SU-DHL-6 (cell line): ENCODE measurements around the gene CNFN.

ENCODE experiments used
- H2AFZ ChIP-seq: fragments of 200-600 bp; sonication (generic); 2 replicates; pipeline ENCODE4 v1.6.1; 2014; ENCODE audit warnings: low read depth, mild to moderate bottlenecking, moderate library complexity, mixed read lengths, antibody characterized with exemption, low read length; ENCODE audit not compliant: severe bottlenecking
- H3F3A ChIP-seq: fragments of 200-600 bp; shearing (Covaris generic); 2 replicates; pipeline ENCODE4 v1.6.0; 2016; ENCODE audit warnings: antibody characterized with exemption, mild to moderate bottlenecking; ENCODE audit not compliant: insufficient read depth
- H3K27ac ChIP-seq: fragments of 200-600 bp; sonication (generic); 2 replicates; pipeline ENCODE4 v1.5.1; 2016; ENCODE audit warnings: low read depth, mild to moderate bottlenecking, low read length, moderate library complexity, mixed read lengths
- H3K27me3 ChIP-seq: fragments of 200-600 bp; sonication (generic), shearing (Covaris generic); 2 replicates; pipeline ENCODE4 v1.6.0; 2014; ENCODE audit warnings: mild to moderate bottlenecking, low read length
- H3K36me3 ChIP-seq: fragments of 200-600 bp; sonication (generic); 2 replicates; pipeline ENCODE4 v1.6.1; 2014; ENCODE audit warnings: mild to moderate bottlenecking, low read length, mixed read lengths
- H3K4me2 ChIP-seq: fragments of 300-600, 200-600 bp; shearing (Covaris generic), sonication (generic); 2 replicates; pipeline ENCODE4 v1.6.0; 2014; ENCODE audit warnings: low read length, low read depth, mild to moderate bottlenecking; ENCODE audit not compliant: poor library complexity, severe bottlenecking
- H3K4me3 ChIP-seq: fragments of 200-600 bp; sonication (generic); 2 replicates; pipeline ENCODE4 v1.5.1; 2014; ENCODE audit warnings: antibody characterized with exemption, low read length, mild to moderate bottlenecking, mixed read lengths; ENCODE audit not compliant: insufficient read depth, poor library complexity, severe bottlenecking
- H3K79me2 ChIP-seq: fragments of 200-600 bp; sonication (generic); 2 replicates; pipeline ENCODE4 v1.6.1; 2014; ENCODE audit warnings: mild to moderate bottlenecking, low read length, moderate library complexity; ENCODE audit not compliant: insufficient read depth
- H3K9ac ChIP-seq: fragments of 200-600 bp; sonication (generic); 2 replicates; pipeline ENCODE4 v1.7.0; 2014; ENCODE audit warnings: mild to moderate bottlenecking, low read length
- H3K9me2 ChIP-seq: fragments of 200-600 bp; sonication (generic); replicated peaks from 2 replicates; pipeline ENCODE4 v1.6.1; 2014; ENCODE audit warnings: low read length; ENCODE audit not compliant: insufficient read depth
- H3K9me3 ChIP-seq: fragments of 200-600 bp; sonication (generic); 2 replicates; pipeline ENCODE4 v1.6.1; 2014; ENCODE audit warnings: low read length, mixed read lengths; ENCODE audit not compliant: insufficient read depth
- H4K20me1 ChIP-seq: fragments of 200-600 bp; sonication (generic); 2 replicates; pipeline ENCODE4 v1.6.1; 2014; ENCODE audit warnings: low read depth, mild to moderate bottlenecking, antibody characterized with exemption, low read length, moderate library complexity, mixed read lengths
- CTCF ChIP-seq: fragments of 200-600 bp; sonication (generic); IDR thresholded peaks from one replicate; pipeline ENCODE4 v1.5.1; 2017; ENCODE audit warnings: antibody characterized with exemption, mild to moderate bottlenecking, low read length, moderate library complexity; ENCODE audit not compliant: insufficient read depth, poor library complexity, severe bottlenecking
- EZH2phosphoT487 ChIP-seq: fragments of 200-600 bp; sonication (generic), shearing (Covaris generic); conservative IDR thresholded peaks from 2 replicates; pipeline ENCODE4 v1.6.1; 2018; ENCODE audit warnings: mild to moderate bottlenecking, antibody characterized with exemption, low read length, moderate library complexity, mixed read lengths

CNFN gene

GRCh38 chr19:42357290-42357689 is 32.8 kb downstream of the CNFN start:
- Histone ChIP-seq H3K27ac (no peak overlapping the region), H3K9ac (no peak overlapping the region)

GRCh38 chr19:42356686-42357085 is 33.4 kb downstream of the CNFN start:
- H3K27me3 ChIP-seq = no peaks in the 10 kb centered on the region
- no peaks in the 10 kb centered on the region for H4K20me1 ChIP-seq
- H3K79me2 ChIP-seq = no peaks in the 10 kb centered on the region
- H3K9me3 ChIP-seq = no peaks in the 10 kb centered on the region
- no peak overlapping the region for H3K4me2 ChIP-seq
- no peak overlapping the region for H3K4me3 ChIP-seq
- H3K9ac ChIP-seq = no peak overlapping the region
- no peak overlapping the region for H3K27ac ChIP-seq
- no peak overlapping the region for H2AFZ ChIP-seq
- H3F3A ChIP-seq = no peaks in the 10 kb centered on the region
- no peaks in the 10 kb centered on the region for H3K9me2 ChIP-seq
- H3K36me3 ChIP-seq = no peaks in the 10 kb centered on the region
- no peak for TF ChIP-seq CTCF
- TF ChIP-seq EZH2phosphoT487 = no peak

More at GRCh38 chr19:42357290-42357689, 32.8 kb downstream of the CNFN start:
- Histone ChIP-seq H2AFZ (no peak overlapping the region), H3K9me2 (no peaks in the 10 kb centered on the region), H3K36me3 (no peaks in the 10 kb centered on the region), H3K4me3 (no peak overlapping the region), H3K9me3 (no peaks in the 10 kb centered on the region), H3K4me2 (no peak overlapping the region), H3K27me3 (no peaks in the 10 kb centered on the region), H4K20me1 (no peaks in the 10 kb centered on the region), H3F3A (no peaks in the 10 kb centered on the region), H3K79me2 (no peaks in the 10 kb centered on the region)
- TF ChIP-seq CTCF (no peak), EZH2phosphoT487 (no peak)

- no peak overlapping the region for H3K9ac ChIP-seq
These were observed 34.2 kb downstream of the CNFN start for GRCh38 chr19:42355896-42356295.

More at GRCh38 chr19:42355896-42356295, 34.2 kb downstream of the CNFN start:
- Histone ChIP-seq H3K27ac (no peak overlapping the region), H3K36me3 (no peaks in the 10 kb centered on the region), H3K9me2 (no peaks in the 10 kb centered on the region), H3K4me3 (no peak overlapping the region), H3K4me2 (no peak overlapping the region), H3K27me3 (no peaks in the 10 kb centered on the region), H3K9me3 (no peaks in the 10 kb centered on the region), H2AFZ (no peak overlapping the region), H4K20me1 (no peaks in the 10 kb centered on the region), H3F3A (no peaks in the 10 kb centered on the region), H3K79me2 (no peaks in the 10 kb centered on the region)
- no peak for TF ChIP-seq CTCF
- TF ChIP-seq EZH2phosphoT487 = no peak
